ENCODE results near the gene OTOF.

OTOF gene

GRCh38 chr2:26473796-26474195 is 4.1 kb downstream of the OTOF start:
- H3K27ac Mint-ChIP-seq, result no peak overlapping the region
- H3K36me3 Mint-ChIP-seq (ENCODE audit: low read depth), result no peaks in the 10 kb centered on the region
- H3K27me3 Mint-ChIP-seq (ENCODE audit: low read depth), result no peaks in the 10 kb centered on the region
- no peak overlapping the region for H3K4me3 Mint-ChIP-seq
- peaks cover 9% of the 10 kb centered on the region for H3K4me1 Mint-ChIP-seq
- H3K9me3 Mint-ChIP-seq, result peaks cover 2% of the 10 kb centered on the region
- TF ChIP-seq CTCF (IDR thresholded peaks at IDR 0.05; ENCODE audit: unreplicated experiment in 3 of 3), result no peak

- H3K27me3 Mint-ChIP-seq (ENCODE audit: low read depth), result no peaks in the 10 kb centered on the region
- no peak overlapping the region for H3K27ac Mint-ChIP-seq
- no peak for TF ChIP-seq CTCF (IDR thresholded peaks at IDR 0.05; ENCODE audit: unreplicated experiment in 3 of 3)
- H3K36me3 Mint-ChIP-seq (ENCODE audit: low read depth), result no peaks in the 10 kb centered on the region
- no peak overlapping the region for H3K4me3 Mint-ChIP-seq
- peaks cover 2% of the 10 kb centered on the region for H3K9me3 Mint-ChIP-seq
- peaks cover 6% of the 10 kb centered on the region for H3K4me1 Mint-ChIP-seq
Measured at GRCh38 chr2:26472821-26473655, 4.9 kb downstream of the OTOF start.

GRCh38 chr2:26471766-26472706 is 5.9 kb downstream of the OTOF start:
- Mint-ChIP-seq H3K9me3 (peaks cover 2% of the 10 kb centered on the region), H3K27me3 (ENCODE audit: low read depth) (no peaks in the 10 kb centered on the region), H3K36me3 (ENCODE audit: low read depth) (no peaks in the 10 kb centered on the region), H3K27ac (no peak overlapping the region), H3K4me1 (no peaks in the 10 kb centered on the region), H3K4me3 (no peak overlapping the region)
- TF ChIP-seq CTCF (IDR thresholded peaks at IDR 0.05; ENCODE audit: unreplicated experiment in 3 of 3), result no peak

- Mint-ChIP-seq H3K9me3 (peaks cover 2% of the 10 kb centered on the region), H3K27ac (no peak overlapping the region), H3K36me3 (ENCODE audit: low read depth) (no peaks in the 10 kb centered on the region), H3K4me1 (no peaks in the 10 kb centered on the region), H3K4me3 (no peak overlapping the region), H3K27me3 (ENCODE audit: low read depth) (no peaks in the 10 kb centered on the region)
- no peak for TF ChIP-seq CTCF (IDR thresholded peaks at IDR 0.05; ENCODE audit: unreplicated experiment in 3 of 3)
Measured at GRCh38 chr2:26471289-26471688, 6.6 kb downstream of the OTOF start.

- Mint-ChIP-seq H3K36me3 (ENCODE audit: low read depth) (no peaks in the 10 kb centered on the region), H3K9me3 (peaks cover 2% of the 10 kb centered on the region), H3K27ac (no peak overlapping the region), H3K4me3 (no peak overlapping the region), H3K27me3 (ENCODE audit: low read depth) (peaks cover under 1% of the 10 kb centered on the region), H3K4me1 (no peaks in the 10 kb centered on the region)
- no peak for TF ChIP-seq CTCF (IDR thresholded peaks at IDR 0.05; ENCODE audit: unreplicated experiment in 3 of 3)
Measured at GRCh38 chr2:26470601-26471260, 7.2 kb downstream of the OTOF start.
